Kidney (tissue), 14 donors: Measurements from ENCODE around the gene CIAO3. TPM values are rescaled to one million over a fixed set of nuclear protein-coding genes. Genes with fewer than 3 reads are reported as not detected.

Experiments
- DNase-seq, 5 donors: peaks; one replicate each; pipeline ENCODE4 v3.0.0-alpha.2; 2013 to 2020
- FAIRE-seq: peaks from 2 replicates; lab custom pipeline; 2012; peaks lifted over from hg19 to GRCh38; lab: Jason Lieb, UNC
- H3K27ac ChIP-seq, 2 donors: one replicate each; pipeline ENCODE4 v1.7.0; 2013; ENCODE audit warnings: low read depth in 2 of 2, low read length in 2 of 2, inconsistent platforms in 1 of 2
- H3K27me3 ChIP-seq: one replicate; pipeline ENCODE4 v1.7.1; 2013; ENCODE audit warnings: low read length, inconsistent platforms; ENCODE audit not compliant: control insufficient read depth, insufficient read depth
- H3K36me3 ChIP-seq, 3 donors: one replicate each; pipeline versions ENCODE4 v1.7.0 to v1.7.1; 2013; ENCODE audit warnings: low read length in 3 of 3, control low read depth in 1 of 3, inconsistent platforms in 1 of 3; ENCODE audit not compliant: insufficient read depth in 3 of 3, control insufficient read depth in 2 of 3
- H3K4me1 ChIP-seq, 3 donors: one replicate each; pipeline versions ENCODE4 v1.7.0 to v1.7.1; 2013; ENCODE audit warnings: low read length in 3 of 3, inconsistent platforms in 1 of 3, low read depth in 1 of 3; ENCODE audit not compliant: control insufficient read depth in 2 of 3, insufficient read depth in 2 of 3
- H3K4me3 ChIP-seq, 3 donors: one replicate each; pipeline versions ENCODE4 v1.7.0 to v1.8.1; 2013; ENCODE audit warnings: low read length in 3 of 3, control low read depth in 1 of 3, inconsistent platforms in 1 of 3
- H3K9ac ChIP-seq, 3 donors: one replicate each; pipeline versions ENCODE4 v1.7.0 to v1.7.1; 2013; ENCODE audit warnings: low read length in 3 of 3, control low read depth in 1 of 3, inconsistent platforms in 1 of 3
- H3K9me3 ChIP-seq, 3 donors: one replicate each; pipeline versions ENCODE4 v1.7.0 to v1.7.1; 2013; ENCODE audit warnings: low read length in 3 of 3, control low read depth in 1 of 3, inconsistent platforms in 1 of 3; ENCODE audit not compliant: control insufficient read depth in 2 of 3, insufficient read depth in 1 of 3
- CTCF ChIP-seq: IDR thresholded peaks from 3 replicates; pipeline ENCODE4 v1.5.1; 2012; ENCODE audit warnings: mild to moderate bottlenecking, moderate library complexity, borderline replicate concordance; ENCODE audit not compliant: insufficient read depth; ENCODE audit errors: extremely low read depth
- intact Hi-C: fragments of 100-400 bp; cut with DNase I; formaldehyde crosslinking; loops from one replicate; pipeline ENCODE4 v1.11.1; 2022
- polyA plus RNA-seq: library from polyadenylated mRNA; stranded (reverse); fragments of 350-450 nt; fragmentation: Illumina TruSeq; extraction: RNeasy Lipid Tissue Mini Kit (QIAGEN cat#74804); gene quantifications from one replicate; pipeline ENCODE4 v1.2.3, GENCODE V29; 2014; ENCODE audit warnings: low read depth, low replicate concordance; ENCODE audit not compliant: insufficient read depth
- total RNA-seq: library from RNA; stranded (reverse); fragmentation: NEBNext Ultra II Directional; extraction: Animal tissue kit (Norgen Biotek cat#: 25700); gene quantifications from one replicate; pipeline ENCODE4 v1.2.1, GENCODE V29; 2021
- donor health status: control.
- donor health status: control.
- donor health status: control.
- donor health status: control.
- donor health status: control.
- donor health status: DM: yes; HTN: yes; CAD: no.
- donor health status: Normal renal cell carcinoma (clear cell type).

Gene CIAO3
- total and polyA plus RNA-seq, 2 donors from 2014 or later, result 36.8 to 37.7 TPM

GRCh38 chr16:732936-733335 lies 7.9 kb downstream of the CIAO3 start:
- Histone ChIP-seq H3K4me1 (peaks cover 0 to 3% (median 0%) of the 10 kb centered on the region in 3 donors), H3K36me3 (peaks cover 0 to 3% (median 0%) of the 10 kb centered on the region in 3 donors), H3K9ac (no peak overlapping the region), H3K9me3 (no peaks in the 10 kb centered on the region), H3K27ac (no peak overlapping the region), H3K27me3 (no peaks in the 10 kb centered on the region), H3K4me3 (no peak overlapping the region)
- TF ChIP-seq CTCF, result no peak
- intact Hi-C loops, result no loop called here
- DNase-seq, result peak in 1 of 5 donors; percentile 29
- FAIRE-seq, result no peak

- Histone ChIP-seq H3K9me3 (no peaks in the 10 kb centered on the region), H3K9ac (no peak overlapping the region), H3K4me3 (no peak overlapping the region), H3K4me1 (peaks cover 0 to 5% (median 0%) of the 10 kb centered on the region in 3 donors), H3K36me3 (peaks cover 0 to 3% (median 0%) of the 10 kb centered on the region in 3 donors), H3K27me3 (no peaks in the 10 kb centered on the region), H3K27ac (no peak overlapping the region)
- intact Hi-C loops, result no loop called here
- DNase-seq (no peak), FAIRE-seq (no peak)
- no peak for TF ChIP-seq CTCF
Measured at GRCh38 chr16:732332-732731, 8.5 kb downstream of the CIAO3 start.

GRCh38 chr16:730666-731509 lies 9.9 kb downstream of the CIAO3 start:
- DNase-seq, result peak in 1 of 5 donors; percentile 76
- no peak for FAIRE-seq
- no peaks in the 10 kb centered on the region for H3K9me3 ChIP-seq
- no peaks in the 10 kb centered on the region for H3K36me3 ChIP-seq
- H3K4me1 ChIP-seq, result peaks cover 0 to 10% (median 0%) of the 10 kb centered on the region in 3 donors
- H3K27ac ChIP-seq, result no peak overlapping the region
- H3K27me3 ChIP-seq, result no peaks in the 10 kb centered on the region
- no peak for TF ChIP-seq CTCF
- H3K9ac ChIP-seq, result no peak overlapping the region
- H3K4me3 ChIP-seq, result no peak overlapping the region
- intact Hi-C loops, result no loop called here
